G401.6 (cell line): Measurements from ENCODE around the gene BTG2.
"Not testable (repeated sequence)": the region's sequence is repeated elsewhere in the genome, so short reads cannot be mapped to it uniquely, and the experiment has no call there.

Source experiments
- FAIRE-seq: peaks from 2 replicates; lab custom pipeline; 2012; peaks lifted over from hg19 to GRCh38; lab: Jason Lieb, UNC

BTG2 gene

DNA sequence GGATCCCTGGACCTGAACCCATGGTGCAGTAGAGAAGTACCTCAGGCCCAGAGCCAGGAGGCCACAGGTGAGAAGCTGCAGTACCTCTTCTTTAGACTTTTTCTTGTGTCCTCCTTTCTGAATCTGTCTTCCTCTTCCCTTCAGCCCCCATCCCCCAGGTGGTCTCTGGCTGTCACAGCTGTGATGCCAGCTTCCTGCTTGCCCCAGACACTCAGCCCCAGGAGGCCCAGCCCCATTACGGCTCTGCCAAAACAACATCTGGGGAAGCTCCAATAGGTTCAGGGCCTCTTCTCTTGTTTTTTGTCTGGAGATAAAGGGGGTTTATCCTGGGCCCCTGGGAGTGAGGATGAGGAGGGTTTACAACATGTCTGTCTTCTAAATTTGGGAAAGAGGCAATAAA is 9.5 kb upstream of the BTG2 start:
- no peak for FAIRE-seq

DNA sequence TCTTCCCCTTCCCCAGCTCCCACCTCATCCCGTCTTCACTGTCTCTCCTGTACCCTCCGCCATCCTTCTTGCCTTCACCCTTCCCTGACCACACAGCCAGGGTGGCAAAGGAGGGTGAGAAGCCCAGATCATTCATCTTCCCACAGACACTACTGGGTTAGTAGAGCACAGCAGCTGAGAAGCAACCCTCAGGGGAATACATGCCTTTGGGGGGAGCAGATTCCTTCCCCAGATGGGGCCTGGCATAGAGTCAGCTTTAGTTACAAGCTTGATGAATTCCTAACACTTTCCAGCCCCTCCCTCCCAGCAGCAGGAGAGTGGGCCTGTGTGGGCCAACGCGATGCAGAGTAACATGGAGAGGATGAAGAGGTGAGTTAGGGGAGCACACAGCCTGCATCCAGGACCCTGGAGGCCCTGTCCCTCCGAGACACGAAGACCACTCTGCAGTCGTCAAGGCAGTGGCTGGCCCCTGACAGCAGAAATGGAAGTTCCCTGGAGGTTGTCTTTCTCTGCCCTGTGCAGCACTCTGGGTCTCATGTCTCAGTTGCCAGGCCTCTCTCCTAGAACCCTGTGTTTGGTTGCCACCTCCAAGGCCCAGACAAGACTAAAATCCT is 8.8 kb upstream of the BTG2 start:
- no peak for FAIRE-seq

DNA sequence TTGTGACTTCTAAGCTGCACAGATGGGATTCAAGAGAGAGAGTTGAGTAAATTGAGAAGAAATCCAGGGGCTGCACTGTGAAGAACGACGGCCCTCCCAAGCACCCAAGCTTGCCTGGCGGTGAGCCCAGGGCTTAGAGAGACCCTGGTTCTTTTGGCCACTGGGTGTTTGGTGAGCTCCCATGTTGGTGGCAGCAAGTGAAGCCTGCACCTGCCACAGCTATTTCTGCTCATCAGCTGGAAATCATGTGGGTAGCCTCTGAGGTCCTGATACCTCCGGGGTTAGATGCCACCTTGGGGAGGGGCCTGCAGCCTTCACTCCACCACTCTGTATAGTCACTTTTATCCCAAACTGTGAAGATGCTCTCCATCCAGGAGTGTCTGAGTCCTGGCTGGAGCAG is 6.2 kb upstream of the BTG2 start:
- no peak for FAIRE-seq

DNA sequence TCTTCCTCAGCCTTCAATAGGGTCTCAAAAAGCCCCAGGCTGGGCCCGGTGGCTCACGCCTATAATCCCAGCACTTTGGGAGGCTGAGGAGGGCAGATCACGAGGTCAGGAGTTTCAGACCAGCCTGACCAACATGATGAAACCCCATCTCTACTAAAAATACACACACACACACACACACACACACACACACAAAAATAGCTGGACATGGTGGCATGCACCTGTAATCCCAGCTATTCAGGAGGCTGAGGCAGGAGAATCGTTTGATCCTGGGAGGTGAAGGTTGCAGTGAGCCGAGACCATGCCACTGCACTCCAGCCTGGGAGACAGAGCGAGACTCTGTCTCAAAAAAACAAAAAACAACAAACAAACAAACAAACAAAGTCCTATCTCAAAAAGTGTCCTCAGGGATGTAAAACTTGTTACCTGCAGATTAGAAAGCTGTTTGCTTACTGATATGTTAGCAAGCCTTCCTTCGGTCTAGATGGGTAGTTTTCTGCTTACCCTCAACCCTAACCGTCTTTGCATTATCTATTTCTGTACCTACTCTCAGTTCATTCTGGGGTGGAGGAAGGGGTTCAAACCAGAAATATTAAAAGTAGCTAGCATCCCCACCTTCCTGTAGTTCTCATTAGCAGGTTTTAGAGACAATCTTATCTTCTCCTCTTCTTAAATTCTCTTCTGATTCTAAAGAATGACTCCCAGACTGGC is 5.4 kb upstream of the BTG2 start:
- not testable (repeated sequence) for FAIRE-seq

DNA sequence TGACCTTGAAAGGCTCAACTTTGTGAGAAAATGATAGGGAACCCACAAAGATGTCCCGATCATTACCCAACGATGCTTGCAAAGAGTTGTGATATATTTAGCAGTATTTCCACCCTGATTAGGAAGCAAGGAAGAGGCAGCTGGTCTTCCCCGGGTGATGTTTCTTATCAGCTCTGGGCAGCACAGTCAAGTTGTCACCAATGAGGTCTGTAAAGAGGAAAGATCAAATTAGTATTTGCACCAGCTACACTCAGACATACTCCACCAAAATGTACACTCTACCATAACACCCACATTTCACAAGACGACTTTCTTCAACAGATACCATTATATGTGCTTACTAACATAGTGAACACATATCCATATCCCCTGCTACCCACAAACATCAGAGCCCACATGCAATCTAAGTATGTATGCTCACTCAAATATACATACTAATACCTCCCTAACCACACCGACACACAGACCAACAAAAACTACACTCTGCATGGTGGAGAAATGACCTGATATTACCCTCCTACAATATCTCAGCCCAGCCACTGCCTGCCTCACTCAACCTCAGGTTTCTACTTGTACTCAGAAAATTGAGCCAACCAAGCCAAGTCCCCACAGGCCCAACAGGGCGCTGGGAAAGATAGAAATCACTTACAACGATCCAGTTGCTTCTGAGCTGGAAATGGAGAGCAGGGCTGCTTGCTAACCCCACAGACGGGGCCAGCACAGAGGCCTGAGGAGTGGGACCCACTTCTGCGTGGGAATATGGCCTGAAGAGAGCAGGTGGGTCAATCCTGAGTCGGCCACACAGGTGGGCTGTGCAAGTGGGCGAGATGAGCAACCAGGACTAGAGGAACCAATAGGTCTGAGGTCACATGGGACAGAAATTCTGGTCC is 4.6 kb upstream of the BTG2 start:
- no peak for FAIRE-seq

DNA sequence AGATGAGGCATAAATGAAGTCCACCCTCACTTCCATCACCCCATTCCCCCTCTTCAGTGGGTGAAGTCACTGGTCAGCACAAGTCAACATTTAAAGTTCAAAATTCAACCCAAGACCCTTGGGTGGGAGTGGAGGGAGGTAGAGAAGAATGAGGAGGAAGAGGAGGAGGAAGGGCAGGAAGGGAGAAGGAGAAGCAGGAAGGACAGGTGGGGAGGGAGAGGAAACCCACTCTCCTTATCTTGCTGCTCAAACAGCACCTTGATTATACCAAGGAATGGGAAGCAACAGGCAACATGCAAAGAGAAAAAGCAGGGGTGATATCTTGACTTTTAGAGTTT is 4.0 kb upstream of the BTG2 start:
- FAIRE-seq = no peak

DNA sequence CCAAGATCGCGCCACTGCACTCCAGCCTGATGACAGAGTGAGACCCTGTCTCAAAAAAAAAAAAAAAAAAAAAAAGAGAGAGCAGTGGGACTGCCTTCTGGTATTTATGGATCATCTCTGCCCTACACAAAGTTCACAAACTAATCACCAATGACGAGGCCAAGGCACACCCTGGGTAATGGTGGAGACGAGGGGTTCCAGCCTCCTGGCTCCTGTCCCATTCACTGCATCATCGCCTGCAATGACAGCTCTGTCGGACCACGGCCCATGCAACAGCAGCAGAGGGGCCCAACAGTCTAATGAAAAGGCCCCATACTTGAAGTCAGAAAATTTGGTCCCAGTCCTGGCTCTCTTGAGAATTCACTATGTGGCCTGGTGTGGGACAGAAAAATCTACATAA is 2.9 kb upstream of the BTG2 start:
- FAIRE-seq = no peak

DNA sequence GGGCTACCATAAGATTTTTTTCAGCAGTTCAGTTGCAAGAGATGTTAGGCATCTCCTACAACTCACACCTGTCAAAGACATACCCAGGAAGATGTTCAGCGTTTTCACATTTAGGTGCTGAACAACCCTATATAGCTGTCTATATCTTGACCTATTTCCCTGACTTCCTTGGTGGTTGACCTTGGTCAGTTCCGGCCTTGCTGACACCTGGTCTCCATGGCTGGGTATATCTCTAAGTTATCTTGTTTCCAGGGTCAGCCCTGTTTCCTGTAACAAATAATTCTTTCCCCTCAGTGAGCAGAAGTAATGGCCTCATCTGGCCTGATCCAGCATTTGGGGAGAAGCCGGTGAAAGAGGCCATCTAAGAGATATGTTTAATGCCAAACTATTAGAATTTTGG is 2.4 kb upstream of the BTG2 start:
- FAIRE-seq = no peak

DNA sequence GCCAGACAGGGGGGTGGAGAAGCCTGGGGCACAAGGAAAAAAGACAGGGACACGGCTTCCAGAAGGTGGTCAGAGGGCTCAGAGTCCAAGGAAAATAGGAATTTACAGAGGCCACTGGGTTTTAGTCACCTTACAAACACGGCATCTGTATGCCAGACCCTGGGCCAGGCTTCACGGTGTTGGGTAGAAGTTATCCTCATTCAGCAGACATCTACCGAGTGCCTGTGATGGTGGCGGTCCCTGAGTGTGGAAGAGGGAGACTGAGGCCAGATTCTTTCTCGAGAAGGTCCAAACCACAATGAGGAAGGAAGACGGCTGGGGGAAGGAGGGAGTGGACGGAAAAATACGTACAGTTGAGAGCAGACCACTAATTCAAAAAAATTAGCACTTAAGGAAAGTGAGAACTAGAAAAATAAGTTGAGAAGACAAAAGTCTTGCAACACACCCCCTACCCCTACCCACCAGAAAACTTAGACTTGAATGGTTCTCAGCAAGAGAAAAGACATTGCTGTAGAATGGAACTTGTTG is 864 bp upstream of the BTG2 start:
- FAIRE-seq = no peak

DNA sequence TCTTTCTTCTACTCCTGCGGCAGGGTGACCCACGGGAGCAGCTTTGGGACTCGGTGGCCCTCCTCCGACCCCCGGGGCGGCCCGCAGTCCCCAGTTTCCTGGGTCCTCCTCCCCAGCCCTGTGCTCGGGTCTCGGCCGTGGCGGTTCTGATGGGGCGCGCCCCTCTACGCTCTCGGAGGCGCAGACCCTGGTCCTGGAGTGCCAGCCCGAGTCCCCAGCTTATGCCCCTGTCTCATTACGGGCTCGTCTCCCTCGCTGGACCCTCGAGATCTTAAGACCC is 430 bp downstream of the BTG2 start:
- FAIRE-seq = no peak

DNA sequence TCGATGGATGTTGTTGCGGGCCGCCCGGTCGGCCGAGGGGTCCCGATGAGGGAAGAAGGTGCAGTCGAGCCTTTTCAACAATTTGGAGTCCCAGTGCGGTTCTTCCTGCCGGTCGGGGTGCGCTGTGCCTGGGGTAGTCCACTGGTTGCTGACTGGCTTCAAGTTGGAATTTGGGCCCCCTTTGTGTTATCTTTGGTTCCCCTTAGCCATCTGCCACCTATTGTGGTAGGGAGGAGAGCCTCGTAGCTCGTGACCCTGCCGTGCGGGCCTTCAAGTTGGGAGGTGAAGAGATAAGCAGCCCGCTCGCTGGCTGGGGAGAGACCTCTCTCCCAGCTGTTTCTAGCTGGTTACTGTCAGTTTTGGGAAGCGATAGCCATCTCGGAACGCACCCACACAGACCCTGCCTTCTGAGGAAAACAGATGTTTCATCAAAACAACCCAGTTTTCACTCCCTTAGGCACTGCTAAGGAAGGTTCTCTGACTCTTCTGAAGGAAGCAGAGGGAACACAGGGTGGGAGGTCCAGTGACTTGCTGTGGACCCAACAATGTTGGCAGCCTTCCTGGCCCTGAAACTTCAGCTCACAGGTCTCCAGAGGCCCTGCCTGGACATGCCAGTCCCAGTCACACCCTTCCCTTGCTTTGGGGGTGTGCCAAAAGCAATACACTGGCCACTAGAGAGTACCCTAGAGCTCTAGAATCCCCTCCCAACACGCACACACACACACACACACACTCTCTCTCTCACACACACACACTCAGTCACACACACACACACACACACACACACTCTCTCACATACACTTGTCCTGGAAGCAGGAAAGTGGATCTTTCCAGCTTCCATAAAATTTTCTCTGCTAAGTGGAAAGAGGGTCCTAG is 1.0 kb downstream of the BTG2 start:
- FAIRE-seq = no peak

DNA sequence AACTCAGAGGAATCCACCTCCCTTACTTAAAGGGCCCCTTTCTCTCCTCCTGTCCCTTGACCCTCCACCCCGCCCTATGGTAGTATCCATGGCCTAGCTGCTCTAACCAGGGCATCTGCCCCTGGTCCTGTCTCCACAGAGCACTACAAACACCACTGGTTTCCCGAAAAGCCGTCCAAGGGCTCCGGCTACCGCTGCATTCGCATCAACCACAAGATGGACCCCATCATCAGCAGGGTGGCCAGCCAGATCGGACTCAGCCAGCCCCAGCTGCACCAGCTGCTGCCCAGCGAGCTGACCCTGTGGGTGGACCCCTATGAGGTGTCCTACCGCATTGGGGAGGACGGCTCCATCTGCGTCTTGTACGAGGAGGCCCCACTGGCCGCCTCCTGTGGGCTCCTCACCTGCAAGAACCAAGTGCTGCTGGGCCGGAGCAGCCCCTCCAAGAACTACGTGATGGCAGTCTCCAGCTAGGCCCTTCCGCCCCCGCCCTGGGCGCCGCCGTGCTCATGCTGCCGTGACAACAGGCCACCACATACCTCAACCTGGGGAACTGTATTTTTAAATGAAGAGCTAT is 1.7 kb downstream of the BTG2 start:
- FAIRE-seq = no peak

DNA sequence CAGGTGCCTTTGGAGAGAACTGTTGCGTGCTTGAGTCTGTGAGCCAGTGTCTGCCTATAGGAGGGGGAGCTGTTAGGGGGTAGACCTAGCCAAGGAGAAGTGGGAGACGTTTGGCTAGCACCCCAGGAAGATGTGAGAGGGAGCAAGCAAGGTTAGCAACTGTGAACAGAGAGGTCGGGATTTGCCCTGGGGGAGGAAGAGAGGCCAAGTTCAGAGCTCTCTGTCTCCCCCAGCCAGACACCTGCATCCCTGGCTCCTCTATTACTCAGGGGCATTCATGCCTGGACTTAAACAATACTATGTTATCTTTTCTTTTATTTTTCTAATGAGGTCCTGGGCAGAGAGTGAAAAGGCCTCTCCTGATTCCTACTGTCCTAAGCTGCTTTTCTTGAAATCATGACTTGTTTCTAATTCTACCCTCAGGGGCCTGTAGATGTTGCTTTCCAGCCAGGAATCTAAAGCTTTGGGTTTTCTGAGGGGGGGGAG is 2.4 kb downstream of the BTG2 start:
- no peak for FAIRE-seq

DNA sequence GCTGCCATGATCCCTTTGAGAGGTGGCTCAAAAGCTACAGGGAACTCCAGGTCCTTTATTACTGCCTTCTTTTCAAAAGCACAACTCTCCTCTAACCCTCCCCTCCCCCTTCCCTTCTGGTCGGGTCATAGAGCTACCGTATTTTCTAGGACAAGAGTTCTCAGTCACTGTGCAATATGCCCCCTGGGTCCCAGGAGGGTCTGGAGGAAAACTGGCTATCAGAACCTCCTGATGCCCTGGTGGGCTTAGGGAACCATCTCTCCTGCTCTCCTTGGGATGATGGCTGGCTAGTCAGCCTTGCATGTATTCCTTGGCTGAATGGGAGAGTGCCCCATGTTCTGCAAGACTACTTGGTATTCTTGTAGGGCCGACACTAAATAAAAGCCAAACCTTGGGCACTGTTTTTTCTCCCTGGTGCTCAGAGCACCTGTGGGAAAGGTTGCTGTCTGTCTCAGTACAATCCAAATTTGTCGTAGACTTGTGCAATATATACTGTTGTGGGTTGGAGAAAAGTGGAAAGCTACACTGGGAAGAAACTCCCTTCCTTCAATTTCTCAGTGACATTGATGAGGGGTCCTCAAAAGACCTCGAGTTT is 3.1 kb downstream of the BTG2 start:
- no peak for FAIRE-seq

DNA sequence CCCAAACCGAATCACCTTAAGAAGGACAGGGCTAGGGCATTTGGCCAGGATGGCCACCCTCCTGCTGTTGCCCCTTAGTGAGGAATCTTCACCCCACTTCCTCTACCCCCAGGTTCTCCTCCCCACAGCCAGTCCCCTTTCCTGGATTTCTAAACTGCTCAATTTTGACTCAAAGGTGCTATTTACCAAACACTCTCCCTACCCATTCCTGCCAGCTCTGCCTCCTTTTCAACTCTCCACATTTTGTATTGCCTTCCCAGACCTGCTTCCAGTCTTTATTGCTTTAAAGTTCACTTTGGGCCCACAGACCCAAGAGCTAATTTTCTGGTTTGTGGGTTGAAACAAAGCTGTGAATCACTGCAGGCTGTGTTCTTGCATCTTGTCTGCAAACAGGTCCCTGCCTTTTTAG is 3.6 kb downstream of the BTG2 start:
- FAIRE-seq = no peak

DNA sequence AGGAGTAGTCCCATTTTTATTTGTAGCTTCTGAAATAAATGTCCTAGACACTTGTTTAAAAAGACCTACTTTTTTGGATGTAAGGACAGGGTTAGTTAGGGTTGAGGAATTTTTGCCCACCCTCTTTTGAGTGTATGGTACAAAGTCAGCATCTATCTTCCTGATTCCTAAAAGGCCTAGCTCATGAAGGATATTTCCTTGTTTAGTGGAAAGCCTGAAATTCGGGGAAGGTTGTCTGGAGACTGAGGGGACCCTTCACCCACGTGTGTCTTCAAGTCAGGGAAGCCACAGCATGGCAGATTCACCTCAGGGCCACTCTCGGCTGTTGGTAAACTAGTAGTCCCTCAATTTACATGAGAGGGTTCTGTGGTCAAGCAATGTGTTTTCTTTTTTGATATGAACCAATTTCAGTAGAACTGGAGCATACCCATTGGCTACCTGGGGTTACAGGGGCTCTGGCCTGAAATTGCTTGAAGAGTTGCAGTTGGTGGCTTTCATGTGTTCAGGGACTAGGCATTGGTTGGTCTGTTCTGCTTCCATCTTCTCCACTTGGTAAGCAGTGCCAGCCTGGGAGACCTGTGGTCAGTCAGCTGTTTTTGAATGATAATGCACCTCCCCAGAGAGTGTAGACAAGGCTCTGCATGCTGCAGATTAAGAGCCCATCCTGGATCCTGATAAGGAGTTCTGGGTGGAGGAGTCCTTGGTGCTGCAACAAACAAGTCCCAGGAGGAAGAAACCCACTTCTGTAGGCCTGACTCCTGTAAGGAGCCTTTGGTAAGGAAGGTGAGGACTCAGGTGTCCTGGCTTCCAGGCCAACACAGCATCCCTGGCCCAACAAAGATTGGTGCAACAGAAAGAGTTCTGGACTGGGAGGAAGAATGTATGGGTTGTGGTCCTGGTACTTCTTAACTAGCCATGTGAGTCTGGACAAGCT is 6.3 kb downstream of the BTG2 start:
- no peak for FAIRE-seq

DNA sequence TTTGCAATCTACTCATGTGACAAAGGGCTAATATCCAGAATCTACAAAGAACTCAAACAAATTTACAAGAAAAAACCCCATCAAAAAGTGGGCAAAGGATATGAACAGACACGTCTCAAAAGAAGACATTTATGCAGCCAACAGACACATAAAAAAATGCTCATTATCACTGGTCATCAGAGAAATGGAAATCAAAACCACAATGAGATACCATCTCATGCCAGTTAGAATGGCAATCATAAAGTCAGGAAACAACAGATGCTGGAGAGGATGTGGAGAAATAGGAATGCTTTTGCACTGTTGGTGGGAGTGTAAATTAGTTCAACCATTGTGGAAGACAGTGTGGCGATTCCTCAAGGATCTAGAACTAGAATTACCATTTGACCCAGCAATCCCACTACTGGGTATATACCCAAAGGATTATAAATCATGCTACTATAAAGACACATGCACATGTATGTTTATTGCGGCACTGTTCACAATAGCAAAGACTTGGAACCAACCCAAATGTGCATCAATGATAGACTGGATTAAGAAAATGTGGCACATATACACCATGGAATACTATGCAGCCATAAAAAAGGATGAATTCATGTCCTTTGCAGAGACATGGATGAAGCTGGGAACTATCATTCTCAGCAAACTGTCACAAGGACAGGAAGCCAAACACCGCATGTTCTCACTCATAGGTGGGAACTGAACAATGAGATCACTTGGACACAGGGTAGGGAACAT is 8.9 kb downstream of the BTG2 start:
- FAIRE-seq = not testable (repeated sequence)

DNA sequence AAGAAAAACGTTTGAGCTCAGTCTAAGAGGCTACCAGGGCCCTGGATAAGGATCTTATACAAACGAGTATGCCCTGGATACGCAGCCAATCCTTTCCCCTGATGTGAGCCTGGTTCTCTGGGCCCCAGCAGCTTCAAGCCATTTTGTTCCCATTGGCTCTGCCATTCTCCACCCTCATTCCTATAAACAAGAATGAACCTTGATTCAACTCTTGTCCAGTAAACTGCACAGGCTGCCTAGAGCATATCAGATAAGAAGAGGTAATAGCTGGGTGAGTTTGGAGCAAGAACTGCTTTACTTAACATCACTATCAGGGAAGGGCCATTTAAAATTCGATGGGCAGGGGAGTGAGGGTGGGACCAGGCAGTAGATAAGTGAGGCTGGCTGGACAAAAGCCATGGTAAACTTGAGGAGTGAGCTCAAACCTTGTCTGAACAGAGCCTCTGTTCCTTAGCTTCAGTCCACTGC is 11.3 kb downstream of the BTG2 start:
- FAIRE-seq = no peak

DNA sequence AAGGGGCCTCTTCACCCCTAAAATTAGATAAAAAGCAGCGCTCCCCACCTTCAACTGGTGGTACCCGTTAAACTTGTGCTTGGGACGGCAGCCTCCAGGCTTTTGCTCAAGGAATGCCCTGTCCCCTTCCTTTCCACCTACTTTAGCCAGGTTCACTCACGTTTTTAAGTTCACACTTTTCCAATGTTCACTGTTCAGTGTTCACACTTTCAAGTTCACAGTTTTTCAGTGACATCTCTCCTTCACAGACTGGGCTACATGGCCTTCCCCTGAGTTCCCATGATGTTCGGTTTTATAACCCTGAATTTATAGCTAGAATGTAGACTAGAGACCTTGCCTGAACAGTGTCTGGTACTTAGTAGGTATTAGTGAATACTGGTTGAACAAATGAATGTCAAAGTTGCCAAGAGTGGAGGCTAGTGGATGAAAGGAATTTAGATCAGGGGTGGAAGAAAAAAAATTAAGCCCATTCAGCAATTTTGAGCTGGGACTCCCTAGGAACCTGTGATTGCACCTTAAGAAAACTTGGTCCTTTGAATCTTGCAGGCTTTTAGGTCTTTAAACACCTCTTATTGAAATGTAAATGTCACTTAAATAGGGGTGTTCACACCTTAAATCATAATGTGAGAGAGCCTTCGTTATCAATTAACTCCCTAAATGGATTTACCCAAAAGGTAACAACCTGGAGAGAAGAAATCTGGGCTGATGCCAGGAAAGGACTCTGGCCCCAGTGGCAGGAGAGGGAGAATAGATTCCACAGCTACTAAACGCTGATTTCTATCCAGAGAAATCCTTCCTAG is 12.3 kb downstream of the BTG2 start:
- FAIRE-seq = no peak
